GM12875 (cell line): ENCODE measurements around the gene TLK2.
"Not testable (repeated sequence)": the region's sequence is repeated elsewhere in the genome, so short reads cannot be mapped to it uniquely, and the experiment has no call there.

Experiments used
- H3K4me3 ChIP-seq: one replicate; pipeline ENCODE4 v1.5.1; 2011; ENCODE audit warnings: low read depth, low read length, control low read depth
- CTCF ChIP-seq: IDR thresholded peaks from 2 replicates; pipeline ENCODE4 v1.5.1; 2011; ENCODE audit warnings: low read depth, mild to moderate bottlenecking, control low read depth, inconsistent platforms, low read length, moderate library complexity, borderline replicate concordance; ENCODE audit not compliant: insufficient read depth

The TLK2 gene

GRCh38 chr17:62588109-62588508 is 109.5 kb downstream of the TLK2 start:
- H3K4me3 ChIP-seq = no peak overlapping the region
- no peak for TF ChIP-seq CTCF

- TF ChIP-seq CTCF = no peak
- no peak overlapping the region for H3K4me3 ChIP-seq
These were observed 112.7 kb downstream of the TLK2 start for GRCh38 chr17:62591333-62591732.

- H3K4me3 ChIP-seq = not testable (repeated sequence)
These were observed 113.2 kb downstream of the TLK2 start for GRCh38 chr17:62591822-62592221.

GRCh38 chr17:62592341-62593099 is 113.9 kb downstream of the TLK2 start:
- no peak for TF ChIP-seq CTCF
- no peak overlapping the region for H3K4me3 ChIP-seq

GRCh38 chr17:62595484-62595883 is 116.9 kb downstream of the TLK2 start:
- H3K4me3 ChIP-seq = no peak overlapping the region
- no peak for TF ChIP-seq CTCF

GRCh38 chr17:62596662-62597061 is 118.0 kb downstream of the TLK2 start:
- no peak overlapping the region for H3K4me3 ChIP-seq

GRCh38 chr17:62597150-62597549 is 118.5 kb downstream of the TLK2 start:
- no peak overlapping the region for H3K4me3 ChIP-seq
- no peak for TF ChIP-seq CTCF

More at GRCh38 chr17:62596662-62597061, 118.0 kb downstream of the TLK2 start:
- no peak for TF ChIP-seq CTCF
